Astrocyte (in vitro differentiated cells and primary cell): ENCODE measurements around the gene HSF5.

Experiments used
- CTCF ChIP-seq: IDR thresholded peaks from 2 replicates; pipeline ENCODE4 v1.5.1; 2011; ENCODE audit warnings: low read depth, mild to moderate bottlenecking, inconsistent platforms, low read length, moderate library complexity; ENCODE audit not compliant: insufficient read depth
- EZH2 ChIP-seq: IDR thresholded peaks from 2 replicates; pipeline ENCODE4 v1.6.1; 2012; ENCODE audit warnings: mild to moderate bottlenecking, low read length, inconsistent platforms; ENCODE audit not compliant: insufficient read depth

- TF ChIP-seq CTCF (no peak), EZH2 (no peak)
Observed at GRCh38 chr17:58487589-58488427, at the start of gene HSF5.
